CD4-positive, alpha-beta T cell treated with Interleukin-15 for 1 hour (primary cell): ENCODE measurements around the gene SLC38A8.

Source experiments
- DNase-seq: peaks from one replicate; pipeline ENCODE4 v3.0.0-alpha.2; 2020

Gene SLC38A8

GRCh38 chr16:84068041-84068440 lies 25.4 kb upstream of the SLC38A8 start:
- no peak for DNase-seq

GRCh38 chr16:84067640-84068039 lies 25.0 kb upstream of the SLC38A8 start:
- no peak for DNase-seq

DNA sequence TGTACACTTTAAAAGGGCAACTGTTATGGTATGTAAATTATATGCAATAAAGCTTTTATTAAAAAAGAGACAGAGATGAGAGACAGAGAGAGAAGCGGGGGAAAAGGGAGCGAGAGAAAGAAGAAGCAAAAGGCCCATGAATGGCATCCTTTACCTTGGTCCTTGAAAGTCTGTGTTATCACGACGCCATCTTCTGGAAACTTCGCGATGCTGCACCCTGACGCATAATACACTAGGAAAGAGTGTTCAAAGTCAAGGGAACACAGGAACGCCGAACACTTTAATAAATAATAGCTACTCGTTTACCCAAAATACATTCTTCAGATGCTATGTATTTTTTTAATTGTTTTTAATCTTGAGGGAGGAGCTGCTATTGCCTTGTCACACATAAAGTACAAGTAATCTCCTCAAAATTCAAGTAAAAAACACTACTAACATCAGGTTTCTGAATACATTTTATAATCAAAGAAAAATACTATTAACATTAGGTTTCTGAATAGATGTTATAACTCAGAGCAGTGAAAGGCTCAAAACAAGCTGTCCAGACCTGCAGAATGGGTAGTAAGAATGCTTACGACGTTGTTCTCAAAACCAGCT lies 23.0 kb upstream of the SLC38A8 start:
- no peak for DNase-seq

DNA sequence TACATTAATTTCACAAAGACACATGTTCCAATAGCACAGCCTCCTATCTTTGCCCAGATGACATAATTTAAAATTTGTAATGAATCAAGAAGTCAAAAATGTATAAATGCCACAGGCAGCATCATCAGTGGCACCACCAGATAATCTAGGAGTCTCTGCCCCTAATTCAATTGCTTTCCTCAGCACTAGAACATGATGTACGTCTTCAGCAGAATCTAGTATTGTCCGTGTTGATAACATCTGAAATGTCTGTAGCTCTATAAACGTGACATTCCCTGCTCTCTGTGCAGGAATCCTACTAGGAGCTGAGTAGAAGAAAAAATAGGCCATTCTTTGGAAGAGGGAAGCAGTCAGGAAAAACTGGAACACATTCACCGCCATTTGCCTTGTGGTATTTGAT lies 21.4 kb upstream of the SLC38A8 start:
- no peak for DNase-seq

- peak; percentile 35 for DNase-seq
These were observed 20.4 kb upstream of the SLC38A8 start for GRCh38 chr16:84062734-84063640.

DNA sequence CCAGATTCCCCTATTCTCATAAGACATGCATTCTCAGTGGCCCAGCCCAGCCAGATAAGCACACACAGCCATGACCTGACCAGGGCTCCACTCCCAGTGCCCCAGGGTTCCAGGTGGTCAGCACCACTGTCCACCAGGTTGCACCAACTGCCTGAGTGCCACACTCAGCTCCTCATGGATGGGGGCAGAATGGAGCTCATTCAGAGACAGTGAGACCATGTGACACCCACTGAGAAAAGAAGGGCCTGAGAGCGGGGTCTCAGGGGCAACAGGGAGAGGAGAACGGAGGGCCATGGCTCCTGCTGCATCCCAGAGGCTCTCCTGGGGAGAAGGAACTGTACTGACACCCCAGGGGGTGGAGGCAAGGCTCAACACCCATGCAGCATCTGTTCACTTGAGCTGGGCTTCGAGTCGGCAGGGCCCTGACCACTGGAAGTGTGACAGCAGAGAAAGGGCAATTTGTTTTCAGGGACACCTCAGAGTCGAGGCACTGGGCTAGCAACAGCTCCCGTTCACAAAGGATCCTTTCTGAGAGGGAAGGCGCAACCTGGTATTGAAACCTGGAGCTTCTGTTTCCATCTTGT lies 18.7 kb upstream of the SLC38A8 start:
- no peak for DNase-seq

DNA sequence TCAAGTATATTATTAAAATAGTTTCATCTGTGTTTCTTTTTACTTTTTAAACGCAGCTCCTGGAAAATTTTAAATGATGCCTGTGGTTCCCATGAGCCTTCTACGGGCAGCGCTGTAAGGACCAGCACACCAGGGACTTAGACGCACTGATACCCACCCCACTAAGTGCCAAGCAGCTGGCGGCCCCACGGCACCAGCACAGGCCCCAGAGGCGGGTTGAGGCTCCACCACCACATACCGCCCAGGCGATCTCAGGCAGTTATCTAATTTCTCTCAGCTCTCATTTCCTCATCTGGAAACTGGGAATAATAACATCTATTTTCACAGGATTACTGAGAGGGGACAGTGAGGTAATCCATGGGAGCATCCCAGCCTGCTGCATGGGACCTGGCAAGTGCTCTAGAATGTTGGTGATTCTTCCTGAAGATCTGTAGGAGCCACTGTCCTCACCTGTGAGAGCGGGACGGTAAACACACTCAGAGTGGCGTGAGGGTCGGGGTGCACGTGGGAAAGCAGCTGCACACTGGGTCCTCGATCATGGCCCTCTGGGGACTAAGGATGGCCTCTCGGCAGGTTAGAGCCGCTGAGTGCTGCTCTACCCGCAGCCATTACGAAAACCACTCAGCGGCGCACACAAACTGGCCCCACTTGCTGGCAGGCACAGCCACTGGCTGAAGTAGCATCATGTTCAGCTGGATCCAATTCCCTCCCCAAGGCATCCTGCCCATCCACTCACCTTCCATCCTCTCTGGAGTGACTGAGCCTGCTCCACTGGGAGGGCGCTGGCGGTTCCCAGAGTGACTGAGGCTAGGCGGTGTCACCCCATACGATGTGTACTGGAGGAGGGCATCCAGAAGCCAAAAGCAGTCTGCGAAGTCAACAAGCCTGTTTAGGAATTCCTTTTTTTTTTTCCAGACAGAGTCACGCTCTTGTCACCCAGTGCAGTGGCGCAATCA lies 17.6 kb upstream of the SLC38A8 start:
- DNase-seq = no peak

DNA sequence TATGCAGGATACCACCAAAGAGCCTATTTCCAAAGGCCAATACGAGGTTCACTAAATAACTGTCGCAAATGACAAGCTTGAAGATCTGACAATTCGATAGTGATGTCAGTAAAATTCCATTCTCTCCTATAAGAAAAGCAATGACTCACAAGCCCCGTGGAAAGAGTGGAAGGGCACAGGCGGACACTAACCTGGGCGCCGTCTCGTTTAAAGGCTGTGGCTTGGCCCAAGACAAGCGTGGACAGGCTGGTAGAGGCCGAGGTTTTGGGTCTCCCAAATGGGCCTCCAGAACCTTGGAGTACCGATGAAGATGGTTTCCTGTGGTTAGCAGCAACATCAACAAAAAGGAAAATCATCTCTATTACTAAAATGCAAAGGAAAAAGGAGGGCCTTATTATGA lies 16.5 kb upstream of the SLC38A8 start:
- DNase-seq = no peak

GRCh38 chr16:84058664-84059063 lies 16.1 kb upstream of the SLC38A8 start:
- DNase-seq = no peak

GRCh38 chr16:84058211-84058610 lies 15.6 kb upstream of the SLC38A8 start:
- DNase-seq = no peak

GRCh38 chr16:84056933-84057332 lies 14.3 kb upstream of the SLC38A8 start:
- DNase-seq = no peak

DNA sequence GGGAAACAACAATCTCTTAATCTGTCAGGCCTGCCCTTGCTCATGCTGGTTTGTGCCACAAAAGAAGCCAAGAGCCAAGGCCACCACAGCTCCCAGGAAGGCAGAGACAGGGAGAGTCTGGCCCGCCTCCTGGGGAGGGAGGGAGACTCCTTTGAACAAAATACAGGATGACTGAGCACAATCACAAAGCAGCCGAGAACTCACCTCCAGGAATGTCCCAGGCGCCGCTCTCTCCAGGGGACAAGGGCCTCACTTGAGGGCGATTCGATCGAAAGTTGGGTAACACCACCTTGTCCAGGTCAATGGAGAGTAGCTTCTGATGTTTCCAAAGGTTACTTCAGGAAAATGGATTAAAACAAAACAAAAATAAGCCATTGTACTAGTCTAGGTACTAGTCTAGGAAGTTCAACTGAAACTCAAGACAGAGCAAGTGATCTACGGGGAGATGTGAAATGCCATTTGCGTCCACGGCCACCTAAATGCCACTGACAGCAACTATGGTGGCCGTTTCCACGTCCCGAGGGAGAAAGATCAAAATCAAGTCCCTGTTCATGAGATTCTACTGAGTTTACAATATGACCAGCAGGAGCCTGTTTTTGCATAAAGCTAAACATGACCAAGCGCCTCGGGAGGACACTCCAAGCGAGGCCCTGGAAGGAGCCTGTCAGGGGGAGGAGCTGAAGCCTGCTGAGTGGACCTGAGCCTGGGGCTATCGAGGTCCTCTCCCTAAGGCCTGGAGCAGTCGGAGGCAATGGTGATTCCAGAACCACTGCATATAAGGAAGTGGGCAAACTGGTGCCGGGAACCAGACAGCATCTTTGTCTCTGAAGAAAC lies 13.4 kb upstream of the SLC38A8 start:
- no peak for DNase-seq

- no peak for DNase-seq
These were observed 12.8 kb upstream of the SLC38A8 start for GRCh38 chr16:84055366-84055765.

GRCh38 chr16:84054916-84055315 lies 12.3 kb upstream of the SLC38A8 start:
- DNase-seq = peak; percentile 7

DNA sequence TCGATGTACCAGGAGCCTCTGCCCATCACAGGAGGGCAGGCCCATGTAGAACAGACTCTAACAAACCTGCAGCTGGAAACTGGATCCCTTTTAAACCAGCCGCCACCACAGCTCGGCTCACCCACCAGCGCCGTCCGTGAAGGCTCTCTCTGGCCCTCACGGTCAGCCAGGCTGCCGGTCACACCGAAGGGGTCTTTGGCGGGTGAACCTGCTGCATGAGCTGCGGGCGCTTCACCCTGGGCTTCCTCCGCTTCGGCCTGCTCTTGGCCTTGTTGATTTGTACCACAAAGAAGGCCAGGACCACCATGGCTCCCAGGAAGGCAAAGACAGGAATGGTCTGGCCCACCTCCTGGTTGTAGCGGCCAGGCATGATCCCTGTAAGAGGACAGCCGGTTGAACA lies 11.7 kb upstream of the SLC38A8 start:
- peak; percentile 4 for DNase-seq

DNA sequence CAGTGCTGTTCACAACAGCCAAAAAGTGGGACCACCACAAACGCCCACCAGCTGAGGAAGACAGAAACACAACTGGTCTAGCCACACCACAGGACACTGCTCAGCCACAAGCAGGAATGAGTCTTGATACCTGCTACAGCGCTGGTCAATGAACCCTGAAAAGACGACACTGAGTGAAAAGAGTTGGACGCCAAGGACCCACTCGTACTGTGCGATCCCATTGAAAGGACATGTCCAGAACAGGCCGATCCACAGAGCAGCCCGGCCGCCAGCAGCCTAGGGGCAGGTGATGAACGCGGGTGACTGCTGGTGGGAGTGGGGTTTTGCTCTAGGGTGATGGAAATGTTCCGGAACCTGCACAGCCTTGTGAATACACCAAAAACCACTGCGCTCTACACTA lies 10.6 kb upstream of the SLC38A8 start:
- peak; percentile 4 for DNase-seq

- peak; percentile 13 for DNase-seq
These were observed 9.6 kb upstream of the SLC38A8 start for GRCh38 chr16:84052071-84052622.

- DNase-seq = peak; percentile 7
These were observed 7.7 kb upstream of the SLC38A8 start for GRCh38 chr16:84050316-84050715.

- peak; percentile 13 for DNase-seq
These were observed 6.9 kb upstream of the SLC38A8 start for GRCh38 chr16:84049403-84050060.

DNA sequence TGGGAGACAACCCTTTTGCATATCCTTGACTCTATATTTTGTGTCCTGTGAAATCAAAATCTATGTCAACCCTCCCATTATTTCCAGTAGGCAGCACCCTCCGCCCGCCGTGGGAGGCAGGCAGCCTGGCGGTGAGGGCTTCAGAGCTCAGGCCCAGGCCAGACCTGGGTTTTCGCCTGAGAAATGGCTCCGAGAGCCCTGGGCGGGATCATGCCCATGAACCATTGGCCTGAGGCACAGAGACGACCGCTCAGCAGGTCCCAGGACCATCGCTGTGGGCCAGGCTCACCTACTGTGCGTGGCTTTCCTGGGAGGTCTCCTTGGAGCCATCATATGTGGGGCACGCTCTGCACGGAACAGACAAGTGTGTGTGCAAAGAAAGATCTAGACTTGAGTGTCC lies 6.3 kb upstream of the SLC38A8 start:
- DNase-seq = no peak

DNA sequence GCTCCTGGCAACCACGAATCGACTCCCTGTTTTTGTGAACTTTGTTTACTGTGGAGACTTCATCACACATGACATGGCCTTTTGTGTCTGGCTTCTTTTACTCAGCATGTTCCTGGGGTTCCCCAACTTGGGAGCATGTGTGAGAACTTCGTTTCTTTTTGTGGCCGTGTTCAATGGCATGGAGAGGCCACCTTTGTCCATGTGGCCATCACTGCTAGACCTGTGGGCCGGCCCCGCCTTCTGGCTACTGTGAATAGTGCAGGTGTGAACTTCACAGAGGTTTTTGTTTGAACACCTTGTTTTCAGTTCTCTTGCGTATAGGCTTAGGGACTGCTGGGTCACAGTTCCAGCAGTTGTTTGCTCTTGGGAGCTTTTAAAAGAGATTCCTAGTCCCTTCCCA lies 5.7 kb upstream of the SLC38A8 start:
- DNase-seq = peak; percentile 1
